ENCODE data around the gene SREBF2.

Gene SREBF2

DNA sequence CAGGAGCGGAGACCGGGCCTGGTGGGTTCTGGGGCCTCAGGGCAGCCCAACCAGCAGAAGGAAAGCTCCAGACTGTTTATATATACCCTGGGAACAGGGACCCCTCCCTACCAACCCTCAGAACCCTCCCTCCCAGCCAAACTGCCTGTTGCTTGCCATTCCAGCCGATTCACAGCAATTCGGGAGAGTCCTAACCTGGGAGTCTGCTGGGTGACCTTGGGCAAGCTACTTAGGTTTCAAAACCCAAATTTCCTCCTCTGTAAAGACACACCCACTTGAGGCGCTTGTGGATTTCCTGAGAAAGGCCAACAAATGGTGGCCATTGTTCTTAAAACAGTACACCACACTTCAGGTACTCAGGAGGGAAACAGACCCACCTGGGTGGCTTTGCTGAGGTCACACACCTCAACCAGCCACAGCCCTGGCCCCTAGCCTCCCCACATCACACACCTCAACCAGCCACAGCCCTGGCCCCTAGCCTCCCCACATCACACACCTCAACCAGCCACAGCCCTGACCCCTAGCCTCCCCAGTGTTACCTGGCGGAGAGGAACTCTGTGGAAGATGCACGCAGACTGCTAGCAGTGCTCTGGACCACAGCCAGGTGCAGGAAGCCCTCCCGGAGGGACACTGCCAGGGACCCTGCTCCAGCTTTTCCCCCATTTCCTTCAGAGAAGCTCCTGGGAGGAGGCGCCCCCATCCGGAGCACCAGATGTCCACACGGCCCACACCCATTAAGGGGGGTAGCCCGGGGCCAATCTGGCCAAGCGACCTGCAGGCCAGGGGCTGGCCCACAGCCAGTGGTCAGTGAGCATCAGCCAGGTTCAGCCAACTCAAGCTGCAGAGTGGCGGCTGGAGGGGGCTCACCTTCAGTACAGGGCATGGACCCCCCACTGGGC is 75.8 kb downstream of the SREBF2 start:
- Histone ChIP-seq H3K4me1 (ENCODE audit: insufficient read depth, low read length, poor library complexity, severe bottlenecking) (peaks cover 19% of the 10 kb centered on the region), H3K27me3 (ENCODE audit: insufficient read depth, low read length, poor library complexity, severe bottlenecking) (no peaks in the 10 kb centered on the region), H3K9ac (ENCODE audit: low read depth, low read length, poor library complexity, severe bottlenecking) (no peak overlapping the region), H3K36me3 (ENCODE audit: insufficient read depth, low read length) (peaks cover 32% of the 10 kb centered on the region; the same call in 1 of the 2 replicates), H2AFZ (ENCODE audit: low read length) (no peak overlapping the region), H3K4me3 (ENCODE audit: low read length, poor library complexity, severe bottlenecking) (no peak overlapping the region), H4K20me1 (ENCODE audit: insufficient read depth, low read length, poor library complexity, severe bottlenecking) (no peaks in the 10 kb centered on the region), H3K9me2 (replicated peaks; ENCODE audit: low read depth, low read length) (no peaks in the 10 kb centered on the region), H3K9me3 (ENCODE audit: insufficient read depth, low read depth, low read length) (no peaks in the 10 kb centered on the region), H3K79me2 (ENCODE audit: insufficient read depth, low read length) (no peaks in the 10 kb centered on the region), H3F3A (ENCODE audit: low read depth) (no peaks in the 10 kb centered on the region), H3K4me2 (ENCODE audit: low read depth, low read length, poor library complexity, severe bottlenecking) (peak overlapping the region; percentile 21)
- no peak for TF ChIP-seq EZH2phosphoT487 (IDR thresholded peaks at IDR 0.05; ENCODE audit: borderline replicate concordance)
- TF ChIP-seq, protein P1, sequence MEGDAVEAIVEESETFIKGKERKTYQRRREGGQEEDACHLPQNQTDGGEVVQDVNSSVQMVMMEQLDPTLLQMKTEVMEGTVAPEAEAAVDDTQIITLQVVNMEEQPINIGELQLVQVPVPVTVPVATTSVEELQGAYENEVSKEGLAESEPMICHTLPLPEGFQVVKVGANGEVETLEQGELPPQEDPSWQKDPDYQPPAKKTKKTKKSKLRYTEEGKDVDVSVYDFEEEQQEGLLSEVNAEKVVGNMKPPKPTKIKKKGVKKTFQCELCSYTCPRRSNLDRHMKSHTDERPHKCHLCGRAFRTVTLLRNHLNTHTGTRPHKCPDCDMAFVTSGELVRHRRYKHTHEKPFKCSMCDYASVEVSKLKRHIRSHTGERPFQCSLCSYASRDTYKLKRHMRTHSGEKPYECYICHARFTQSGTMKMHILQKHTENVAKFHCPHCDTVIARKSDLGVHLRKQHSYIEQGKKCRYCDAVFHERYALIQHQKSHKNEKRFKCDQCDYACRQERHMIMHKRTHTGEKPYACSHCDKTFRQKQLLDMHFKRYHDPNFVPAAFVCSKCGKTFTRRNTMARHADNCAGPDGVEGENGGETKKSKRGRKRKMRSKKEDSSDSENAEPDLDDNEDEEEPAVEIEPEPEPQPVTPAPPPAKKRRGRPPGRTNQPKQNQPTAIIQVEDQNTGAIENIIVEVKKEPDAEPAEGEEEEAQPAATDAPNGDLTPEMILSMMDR (conservative IDR thresholded peaks at IDR 0.05; ENCODE audit: low read length): no peak

DNA sequence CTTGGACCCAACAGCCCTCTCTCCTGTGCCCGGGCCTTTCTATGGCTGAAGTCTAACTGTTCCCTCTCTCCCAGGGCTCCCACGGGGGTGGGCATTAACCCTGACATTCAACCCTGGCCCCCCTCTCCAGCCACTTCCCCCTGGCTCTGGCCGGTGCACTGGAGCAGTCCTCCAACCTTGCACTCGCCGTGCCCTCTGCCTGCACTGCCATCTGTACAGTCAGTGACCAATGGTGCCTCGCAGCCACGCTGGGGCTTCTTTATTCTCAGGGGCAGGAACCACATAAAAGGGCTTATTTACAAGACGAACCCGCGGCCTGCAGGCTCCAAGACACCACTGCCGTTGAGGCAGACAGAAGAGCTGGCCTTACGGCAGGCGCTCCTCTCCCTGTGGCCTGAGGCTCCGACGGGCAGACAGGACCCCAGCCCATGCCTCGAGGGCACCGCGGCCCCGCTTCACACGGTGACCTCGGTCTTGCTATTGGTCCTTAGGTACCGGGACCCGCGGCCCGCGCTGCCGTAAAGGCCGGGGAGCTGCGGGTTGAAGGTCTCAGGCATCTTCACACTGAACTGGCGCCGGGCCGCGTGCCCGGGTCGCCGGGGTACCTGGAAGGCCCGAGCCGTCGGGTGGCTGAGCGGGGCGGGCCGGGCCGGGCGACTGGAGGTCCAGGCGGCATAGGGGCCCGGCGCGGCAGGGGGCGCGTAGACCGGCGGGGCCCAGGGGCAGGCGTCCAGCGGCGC is 76.6 kb downstream of the SREBF2 start:
- Histone ChIP-seq H4K20me1 (ENCODE audit: insufficient read depth, low read length, poor library complexity, severe bottlenecking) (no peaks in the 10 kb centered on the region), H2AFZ (ENCODE audit: low read length) (no peak overlapping the region), H3K4me2 (ENCODE audit: low read depth, low read length, poor library complexity, severe bottlenecking) (no peak overlapping the region), H3K9ac (ENCODE audit: low read depth, low read length, poor library complexity, severe bottlenecking) (no peak overlapping the region), H3K4me3 (ENCODE audit: low read length, poor library complexity, severe bottlenecking) (no peak overlapping the region), H3K4me1 (ENCODE audit: insufficient read depth, low read length, poor library complexity, severe bottlenecking) (peaks cover 19% of the 10 kb centered on the region), H3K36me3 (ENCODE audit: insufficient read depth, low read length) (peaks cover 24% of the 10 kb centered on the region; the same call in 1 of the 2 replicates), H3K9me3 (ENCODE audit: insufficient read depth, low read depth, low read length) (no peaks in the 10 kb centered on the region), H3K9me2 (replicated peaks; ENCODE audit: low read depth, low read length) (no peaks in the 10 kb centered on the region), H3K27me3 (ENCODE audit: insufficient read depth, low read length, poor library complexity, severe bottlenecking) (no peaks in the 10 kb centered on the region), H3K79me2 (ENCODE audit: insufficient read depth, low read length) (no peaks in the 10 kb centered on the region), H3F3A (ENCODE audit: low read depth) (no peaks in the 10 kb centered on the region)
- TF ChIP-seq, protein P1 (conservative IDR thresholded peaks at IDR 0.05; ENCODE audit: low read length): no peak
- no peak for TF ChIP-seq EZH2phosphoT487 (IDR thresholded peaks at IDR 0.05; ENCODE audit: borderline replicate concordance)

DNA sequence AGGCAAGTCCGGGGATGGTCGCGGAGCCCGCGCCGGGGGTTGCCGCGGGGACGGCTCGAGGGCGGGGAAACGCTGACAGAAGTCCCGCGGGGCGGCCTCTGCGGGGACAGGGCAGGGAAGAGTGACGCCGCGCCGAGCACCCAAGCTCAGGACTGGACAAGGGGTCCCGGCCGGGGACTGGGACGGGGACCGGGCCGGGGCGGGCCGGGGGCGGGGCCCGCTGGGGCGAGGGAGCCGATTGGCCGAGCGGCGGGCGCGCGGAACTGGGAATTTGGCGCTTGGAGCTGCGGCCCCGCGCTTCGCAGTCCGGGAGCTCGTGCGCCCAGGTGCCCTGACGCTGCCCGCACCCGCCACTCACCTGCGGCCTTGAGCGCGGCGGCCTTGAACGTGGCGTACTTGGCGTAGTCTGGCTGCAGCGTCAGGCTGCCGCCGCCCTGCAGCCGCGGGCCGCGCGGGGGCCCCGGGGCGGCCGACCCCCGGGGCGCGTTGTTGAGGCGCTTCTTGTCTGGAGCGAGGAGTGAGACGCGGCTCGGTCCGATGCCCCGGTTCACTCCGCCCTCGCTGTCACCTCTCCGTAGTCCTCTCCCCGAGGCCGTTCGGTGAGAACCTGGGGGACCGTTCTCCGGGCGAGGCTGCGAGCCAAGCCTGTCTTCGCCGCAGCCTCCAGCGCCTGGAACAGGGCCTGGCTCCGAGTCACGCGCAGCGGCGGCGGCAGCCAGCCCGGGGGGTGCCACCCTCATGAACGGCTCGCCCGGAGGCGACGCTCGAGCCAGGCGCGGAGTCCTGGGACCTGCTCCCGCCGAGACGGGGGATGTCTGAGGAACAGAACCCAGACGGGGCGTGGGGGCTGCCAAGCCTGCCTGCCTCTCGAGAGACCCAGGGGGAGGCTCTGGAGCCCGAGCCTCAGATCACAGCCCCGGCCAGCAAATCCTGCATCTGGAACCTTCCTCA is 77.4 kb downstream of the SREBF2 start:
- Histone ChIP-seq H3K9me3 (ENCODE audit: insufficient read depth, low read depth, low read length) (no peaks in the 10 kb centered on the region), H3K4me3 (ENCODE audit: low read length, poor library complexity, severe bottlenecking) (no peak overlapping the region), H3F3A (ENCODE audit: low read depth) (no peaks in the 10 kb centered on the region), H3K9me2 (replicated peaks; ENCODE audit: low read depth, low read length) (no peaks in the 10 kb centered on the region), H3K9ac (ENCODE audit: low read depth, low read length, poor library complexity, severe bottlenecking) (no peak overlapping the region), H3K79me2 (ENCODE audit: insufficient read depth, low read length) (no peaks in the 10 kb centered on the region), H3K27me3 (ENCODE audit: insufficient read depth, low read length, poor library complexity, severe bottlenecking) (no peaks in the 10 kb centered on the region), H3K4me1 (ENCODE audit: insufficient read depth, low read length, poor library complexity, severe bottlenecking) (peaks cover 19% of the 10 kb centered on the region), H3K36me3 (ENCODE audit: insufficient read depth, low read length) (peaks cover 15% of the 10 kb centered on the region; the same call in 1 of the 2 replicates), H2AFZ (ENCODE audit: low read length) (no peak overlapping the region), H4K20me1 (ENCODE audit: insufficient read depth, low read length, poor library complexity, severe bottlenecking) (no peaks in the 10 kb centered on the region), H3K4me2 (ENCODE audit: low read depth, low read length, poor library complexity, severe bottlenecking) (no peak overlapping the region)
- TF ChIP-seq EZH2phosphoT487 (IDR thresholded peaks at IDR 0.05; ENCODE audit: borderline replicate concordance): no peak
- TF ChIP-seq, protein P1 (conservative IDR thresholded peaks at IDR 0.05; ENCODE audit: low read length): no peak

Data from Loucy (cell line).